GM19452 (cell line): ENCODE data around the gene CALML4.
"Not testable (repeated sequence)": the region's sequence is repeated elsewhere in the genome, so short reads cannot be mapped to it uniquely, and the experiment has no call there.

Experiments
- ATAC-seq: cut with Tn5 transposase; IDR thresholded peaks from one replicate; pipeline ENCODE4 v1.9.1; 2021; ENCODE audit not compliant: unreplicated experiment

The CALML4 gene

DNA sequence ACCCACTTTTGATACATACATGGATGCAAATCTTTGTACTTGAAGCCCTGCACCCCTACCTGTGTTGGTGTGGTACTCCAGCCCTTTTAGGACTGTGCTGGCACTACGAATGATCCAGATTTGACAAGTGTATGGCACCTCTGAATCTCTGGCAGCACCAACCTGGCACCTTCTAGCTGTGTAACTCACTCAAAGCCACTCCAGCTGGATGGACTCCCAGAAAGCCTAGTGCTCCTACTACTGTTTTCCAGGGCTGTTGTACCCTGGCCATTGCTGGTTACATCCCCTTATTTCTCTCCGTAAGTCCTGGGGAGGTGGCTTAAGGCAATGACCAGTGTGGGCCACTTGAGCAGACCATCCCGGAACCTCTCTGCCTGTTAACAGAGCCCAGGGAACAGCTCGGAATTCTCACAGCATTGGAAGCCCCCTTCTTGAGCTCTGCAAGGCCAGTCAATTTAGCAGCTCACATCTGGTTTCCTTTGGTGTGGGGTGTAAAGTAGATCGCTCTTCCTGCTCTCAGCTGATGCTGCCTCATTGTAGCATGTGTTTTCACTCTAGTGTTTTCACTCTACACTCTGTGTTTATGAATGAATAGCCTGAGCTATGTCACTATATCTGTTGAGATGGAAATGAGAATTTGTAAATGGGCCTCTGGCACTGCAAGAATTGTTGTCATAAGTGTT, 12.2 kb downstream of the CALML4 start:
- no peak for ATAC-seq

DNA sequence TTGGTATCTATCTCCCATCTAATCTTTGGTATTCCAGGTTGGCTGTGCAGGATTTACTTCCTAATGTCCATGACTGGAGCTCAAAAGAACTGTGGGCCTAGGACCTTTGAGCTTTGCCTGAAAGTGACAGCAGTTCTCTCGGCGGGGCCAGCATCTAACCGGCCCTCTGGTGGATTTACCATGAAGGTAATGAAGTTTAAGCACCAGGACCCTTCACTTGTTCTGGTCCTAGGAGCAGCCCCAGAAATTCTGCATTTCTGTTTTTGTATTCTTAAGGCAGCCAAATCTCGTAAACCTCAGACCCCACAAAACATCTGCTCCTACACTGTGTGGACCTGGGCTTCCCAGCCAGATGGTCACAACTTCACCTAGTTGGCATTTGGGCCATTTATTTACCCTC, 13.0 kb downstream of the CALML4 start:
- ATAC-seq: no peak

DNA sequence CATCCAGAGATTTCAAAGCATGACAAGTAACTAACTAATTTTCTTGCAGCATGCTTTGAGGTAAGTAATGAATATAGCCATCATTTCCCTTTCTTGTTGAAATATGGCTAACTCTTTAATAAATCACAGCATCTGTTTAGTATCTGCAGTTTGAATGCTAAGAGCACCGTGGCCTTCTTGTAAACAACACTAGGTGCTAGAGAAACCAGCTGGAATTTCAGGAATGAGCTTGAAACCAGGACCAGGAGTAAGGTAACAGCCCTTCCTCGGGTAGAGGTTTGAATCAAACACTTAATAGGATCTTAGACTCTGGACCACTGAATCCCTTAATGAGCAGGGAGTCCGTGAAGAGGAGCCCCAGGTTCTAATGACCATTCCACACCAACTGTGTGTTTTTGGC, 13.6 kb downstream of the CALML4 start:
- ATAC-seq: no peak

DNA sequence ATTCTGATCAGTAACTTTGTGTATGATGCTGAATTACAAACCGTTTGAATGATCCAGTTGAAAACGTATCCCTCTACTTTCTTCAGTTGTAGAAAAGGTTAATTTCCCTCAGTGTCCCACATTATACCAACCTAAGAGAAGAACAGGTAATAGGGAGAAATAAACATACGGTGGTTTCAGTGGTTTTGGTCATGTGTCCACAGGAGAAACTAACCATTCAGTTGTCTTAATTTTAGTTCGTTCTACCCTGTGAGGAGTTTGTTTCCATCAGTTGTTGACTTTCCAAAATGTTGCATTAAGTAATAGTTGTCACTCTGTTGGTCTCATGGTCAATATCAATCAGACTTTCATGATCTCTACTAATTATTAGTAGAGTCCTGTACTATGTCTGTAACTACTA, 15.1 kb downstream of the CALML4 start:
- ATAC-seq: no peak

DNA sequence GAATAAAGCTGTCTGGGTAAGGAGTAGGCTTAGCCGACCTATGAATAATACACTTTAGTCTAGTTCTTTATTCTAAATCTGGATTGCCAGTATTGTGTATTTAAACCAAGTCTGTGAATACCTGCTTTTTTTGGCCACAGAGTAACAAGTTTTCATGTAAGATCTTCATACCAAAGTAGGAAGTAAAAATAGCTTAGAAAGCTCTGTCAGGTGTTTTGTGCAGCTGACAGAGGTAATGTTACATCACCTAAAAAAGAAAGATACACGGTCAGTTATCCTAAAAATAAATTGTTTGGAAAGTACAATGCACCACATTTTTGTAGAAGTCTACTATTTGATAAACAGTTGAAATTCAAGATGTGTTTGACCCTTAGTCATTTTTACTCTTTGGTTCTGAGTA, 16.5 kb downstream of the CALML4 start:
- ATAC-seq: no peak

DNA sequence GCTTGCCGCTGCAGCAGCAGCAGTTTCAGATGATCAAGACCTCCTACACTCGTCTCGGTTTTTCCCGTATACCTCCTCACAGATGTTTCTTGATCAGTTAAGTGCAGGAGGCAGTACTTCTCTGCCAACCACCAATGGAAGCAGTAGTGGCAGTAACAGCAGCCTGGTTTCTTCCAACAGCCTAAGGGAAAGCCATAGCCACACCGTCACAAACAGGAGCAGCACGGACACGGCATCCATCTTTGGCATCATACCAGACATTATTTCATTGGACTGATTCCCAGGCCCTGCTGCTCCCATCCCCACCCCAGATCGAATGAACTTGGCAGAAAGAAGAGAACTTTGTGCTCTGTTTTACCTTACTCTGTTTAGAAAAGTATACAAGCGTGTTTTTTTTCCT, 17.6 kb downstream of the CALML4 start:
- ATAC-seq: no peak

DNA sequence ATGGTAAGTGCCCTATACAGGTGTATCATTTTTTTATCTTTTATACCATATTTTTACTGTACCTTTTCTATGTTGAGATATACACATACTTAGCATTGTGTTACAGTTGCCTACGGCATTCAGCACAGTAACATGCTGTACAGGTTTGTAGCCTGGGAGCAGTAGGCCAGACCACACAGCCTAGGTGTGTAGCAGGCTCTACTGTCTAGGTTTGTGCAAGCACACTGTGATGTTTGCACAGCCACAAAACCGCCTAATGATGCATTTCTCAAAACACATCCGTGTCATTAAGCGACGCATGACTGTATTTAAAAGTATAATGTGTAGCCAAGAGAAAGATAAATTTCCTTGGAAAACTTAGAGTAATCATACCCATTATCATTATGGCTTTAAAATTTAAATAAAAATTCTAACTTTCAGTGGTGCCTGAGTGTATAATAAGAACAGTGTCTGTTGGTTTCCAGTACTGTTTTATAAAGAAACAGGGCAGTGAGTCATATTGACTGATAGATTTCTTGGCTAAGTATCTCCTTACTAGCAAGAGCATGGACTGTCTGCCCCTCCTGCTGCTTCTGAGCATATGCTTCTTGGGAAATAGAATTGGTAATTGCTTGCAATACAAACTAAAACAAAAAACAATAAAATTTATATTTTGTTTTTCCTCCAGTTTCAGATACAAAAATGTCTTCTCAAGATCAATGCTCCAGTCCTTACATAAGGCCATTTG, 18.3 kb downstream of the CALML4 start:
- no peak for ATAC-seq

DNA sequence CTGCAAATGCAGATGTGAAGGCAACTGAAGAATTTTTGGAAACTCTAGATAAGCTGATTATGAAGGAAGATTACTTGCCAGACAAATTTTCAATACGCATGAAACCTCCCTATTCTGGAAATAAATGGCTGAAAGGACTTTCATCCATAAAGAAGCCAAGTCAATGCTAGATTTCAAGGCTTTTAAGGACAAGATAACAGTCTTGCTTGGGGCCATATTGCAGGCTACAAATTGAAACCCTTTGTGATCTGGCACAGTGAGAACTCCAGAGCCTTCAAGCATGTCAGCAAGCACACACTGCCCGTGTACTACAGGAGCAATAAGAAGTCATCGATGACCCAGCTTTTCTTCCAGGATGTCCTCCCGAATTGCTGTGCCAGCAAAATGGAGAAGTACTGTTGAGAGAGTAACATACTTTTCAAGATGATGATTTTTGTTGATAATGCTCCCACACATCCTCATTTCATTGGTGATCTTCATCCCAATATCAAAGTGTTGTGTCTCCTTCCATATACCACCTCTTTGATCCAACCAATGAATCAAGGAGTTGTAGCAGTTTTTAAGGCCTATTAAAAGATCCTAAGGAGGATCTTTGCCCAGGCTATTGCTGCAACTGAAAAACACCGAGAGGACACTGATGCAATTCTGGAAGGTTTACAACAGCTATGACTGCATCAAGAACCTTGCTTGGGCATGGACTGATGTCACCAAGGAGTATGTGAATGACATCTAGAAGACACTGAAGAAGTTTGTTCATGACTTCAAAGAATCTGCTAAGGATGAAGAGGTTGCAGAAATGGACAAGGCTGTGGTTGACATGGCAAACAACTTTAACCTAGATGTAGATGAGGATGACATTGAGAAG, 20.3 kb downstream of the CALML4 start:
- no peak for ATAC-seq

DNA sequence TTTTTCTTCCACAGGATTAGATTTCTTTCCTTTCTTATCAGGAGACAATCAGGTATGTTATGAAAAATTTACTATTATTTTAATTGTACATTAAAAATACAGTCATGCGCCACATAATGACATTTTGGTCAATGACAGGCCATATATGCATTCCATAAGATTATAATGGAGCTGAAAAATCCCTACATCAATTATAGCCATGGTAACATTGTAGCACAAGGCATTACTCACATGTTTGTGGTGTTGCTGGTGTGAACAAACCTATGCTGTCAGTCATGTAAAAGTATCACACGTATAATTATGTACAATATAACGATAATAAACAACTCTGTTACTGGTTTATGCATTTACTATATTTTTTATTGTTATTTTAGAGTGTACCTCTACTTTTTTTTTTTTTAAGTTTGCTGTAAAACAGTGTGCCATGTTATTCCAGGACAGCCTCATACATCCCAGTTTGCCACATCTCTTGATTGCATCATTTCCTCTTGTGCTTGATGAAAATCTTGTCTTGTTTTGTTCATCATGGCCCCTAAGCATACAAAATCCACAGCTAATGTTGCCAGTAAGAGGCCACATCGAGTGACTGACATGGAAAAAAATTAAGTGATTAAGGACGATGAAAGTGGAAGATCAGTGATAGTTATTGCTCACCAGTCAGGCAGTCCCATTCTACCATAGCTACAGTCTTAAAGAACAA, 21.4 kb downstream of the CALML4 start:
- no peak for ATAC-seq

DNA sequence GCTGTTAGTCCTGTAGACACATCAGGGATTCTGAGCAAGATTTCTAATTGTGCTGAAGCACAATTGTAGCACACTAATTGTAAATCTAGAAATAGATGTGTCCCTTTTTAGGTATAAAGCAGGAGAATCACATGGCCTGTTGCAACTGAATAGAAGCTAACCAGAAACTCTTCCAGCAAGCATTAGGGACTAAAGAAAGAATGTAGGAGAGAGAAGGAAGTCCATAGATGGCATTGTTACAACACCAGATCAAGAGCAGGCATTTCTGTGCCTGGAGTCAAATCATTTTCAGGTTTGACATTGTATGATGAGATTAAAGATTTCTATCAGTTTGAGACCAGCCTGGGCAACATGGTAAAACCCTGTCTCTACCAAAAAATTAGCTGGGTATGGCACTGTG, 27.4 kb downstream of the CALML4 start:
- no peak for ATAC-seq

DNA sequence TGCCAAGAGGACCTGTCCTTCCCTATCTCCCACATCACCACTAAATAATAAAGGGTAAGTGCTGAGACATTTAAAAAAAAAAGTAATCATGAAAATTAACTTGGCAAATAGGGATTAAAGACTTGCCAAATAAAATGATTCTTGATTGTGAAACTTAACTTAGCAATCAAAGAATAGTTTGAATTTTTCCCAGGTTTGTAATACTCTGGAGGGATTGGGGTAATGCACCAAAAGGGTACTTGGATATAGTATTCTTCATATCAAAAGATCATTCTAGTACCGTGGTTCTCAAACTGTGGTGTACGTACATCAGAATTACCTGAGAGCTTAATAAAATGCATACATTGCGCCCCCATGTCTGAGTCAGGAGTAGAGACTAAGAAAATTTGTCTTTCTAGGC, 28.5 kb downstream of the CALML4 start:
- no peak for ATAC-seq

DNA sequence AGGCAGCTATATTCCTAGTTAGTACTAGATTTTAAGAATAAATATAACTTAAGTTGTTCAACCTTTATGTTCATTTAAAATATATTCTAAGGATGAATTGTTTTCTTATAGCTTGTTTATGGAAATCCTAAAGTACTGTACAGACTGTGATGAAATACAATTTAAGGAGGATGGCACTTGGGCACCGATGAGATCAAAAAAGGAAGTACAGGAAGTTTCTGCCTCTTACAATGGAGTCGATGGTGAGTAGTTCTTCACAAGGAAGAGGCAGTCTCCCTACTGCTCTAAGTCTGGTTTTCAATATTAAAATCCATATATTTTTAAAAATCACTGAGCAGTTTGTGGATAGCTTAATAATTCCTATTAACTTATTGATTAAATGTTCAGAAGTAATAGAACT, 29.6 kb downstream of the CALML4 start:
- no peak for ATAC-seq

DNA sequence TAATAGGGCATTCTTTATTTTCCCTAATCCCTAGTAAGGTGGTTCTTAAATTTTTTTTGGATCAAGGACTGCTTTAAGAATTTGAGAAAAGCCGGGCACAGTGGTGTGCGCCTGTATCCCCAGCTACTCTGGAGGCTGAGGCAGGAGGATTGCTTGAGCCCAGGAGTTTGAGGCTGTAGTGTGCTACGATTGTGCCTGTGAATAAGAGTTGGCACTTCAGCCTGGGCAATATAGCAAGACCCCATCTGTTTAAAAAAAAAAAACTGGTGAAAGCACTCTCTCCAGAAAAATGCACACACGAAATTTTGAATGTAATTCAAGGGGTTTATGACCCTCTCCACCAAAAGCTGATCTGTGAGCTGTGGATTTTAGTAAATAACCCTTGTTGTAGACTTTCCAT, 32.0 kb downstream of the CALML4 start:
- ATAC-seq: no peak

DNA sequence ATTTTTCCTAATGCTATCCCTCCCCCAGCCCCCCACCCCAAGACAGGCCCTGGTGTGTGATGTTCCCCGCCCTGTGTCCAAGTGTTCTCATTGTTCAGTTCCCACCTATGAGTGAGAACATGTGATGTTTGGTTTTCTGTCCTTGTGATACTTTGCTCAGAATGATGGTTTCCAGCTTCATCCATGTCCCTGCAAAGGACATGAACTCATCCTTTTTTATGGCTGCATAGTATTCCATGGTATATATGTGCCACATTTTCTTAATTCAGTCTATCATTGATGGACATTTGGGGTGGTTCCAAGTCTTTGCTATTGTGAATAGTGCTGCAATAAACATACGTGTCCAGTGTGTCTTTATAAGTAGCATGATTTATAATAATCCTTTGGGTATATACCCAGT, 33.1 kb downstream of the CALML4 start:
- ATAC-seq: not testable (repeated sequence)

DNA sequence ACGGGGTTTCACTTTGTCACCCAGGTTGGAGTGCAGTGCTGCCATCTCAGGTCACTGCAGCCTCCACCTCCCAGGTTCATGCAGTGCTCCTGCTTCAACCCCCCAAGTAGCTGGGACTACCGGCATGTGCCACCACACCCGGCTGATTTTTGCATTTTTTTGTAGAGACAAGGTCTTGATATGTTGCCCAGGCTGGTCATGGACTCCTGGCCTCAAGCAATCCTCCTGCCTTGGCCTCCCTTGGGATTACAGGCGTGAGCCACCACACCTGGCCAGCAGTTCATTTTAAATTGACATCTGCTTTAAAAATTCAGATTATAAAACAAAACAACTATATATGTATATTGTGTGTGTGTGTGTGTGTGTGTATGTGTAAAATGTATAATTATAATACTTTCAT, 38.3 kb downstream of the CALML4 start:
- ATAC-seq: no peak

DNA sequence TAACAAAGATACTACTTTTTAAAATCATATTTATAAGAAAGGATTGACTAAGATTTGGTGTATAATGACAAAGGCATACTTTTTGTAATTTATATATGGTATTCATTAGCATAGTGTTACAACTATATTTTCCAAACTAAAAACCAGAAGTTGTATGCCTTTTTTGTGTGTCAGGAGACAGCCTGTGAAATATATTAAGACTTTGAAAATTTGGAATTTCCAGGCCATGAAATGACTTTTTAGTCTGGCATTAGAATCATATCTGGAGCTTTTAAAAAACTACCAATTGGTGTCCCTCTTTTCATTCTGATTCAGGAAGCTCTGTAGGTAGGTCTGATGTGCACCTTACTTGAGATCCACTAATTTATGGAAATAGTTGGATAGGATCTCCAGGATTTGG, 41.9 kb downstream of the CALML4 start:
- ATAC-seq: no peak

DNA sequence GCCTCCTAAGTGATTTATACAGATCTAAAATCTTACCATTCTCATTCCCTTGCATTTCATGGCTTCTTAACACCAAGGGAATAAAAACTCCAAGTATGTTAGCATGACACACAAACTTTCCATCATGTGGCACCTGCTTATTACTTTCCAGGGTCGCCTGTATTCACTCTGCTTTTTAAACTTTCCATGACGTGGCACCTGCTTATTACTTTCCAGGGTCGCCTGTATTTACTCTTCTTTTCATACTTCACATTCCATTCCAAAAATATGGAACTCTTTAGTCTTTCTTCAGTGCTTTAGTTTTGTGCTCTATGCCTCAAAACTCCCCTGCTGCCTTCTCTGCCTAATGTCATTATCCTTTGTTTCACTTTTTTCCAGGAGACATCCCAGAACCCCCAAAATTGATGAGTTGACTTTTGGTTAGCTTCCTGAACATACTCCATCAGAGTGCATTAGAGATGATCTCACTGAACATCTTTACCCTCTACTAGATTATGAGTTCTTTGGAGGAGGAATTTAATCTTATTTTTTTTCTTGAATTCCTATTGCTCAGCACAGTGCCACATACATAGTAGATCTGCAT, 47.0 kb downstream of the CALML4 start:
- no peak for ATAC-seq

DNA sequence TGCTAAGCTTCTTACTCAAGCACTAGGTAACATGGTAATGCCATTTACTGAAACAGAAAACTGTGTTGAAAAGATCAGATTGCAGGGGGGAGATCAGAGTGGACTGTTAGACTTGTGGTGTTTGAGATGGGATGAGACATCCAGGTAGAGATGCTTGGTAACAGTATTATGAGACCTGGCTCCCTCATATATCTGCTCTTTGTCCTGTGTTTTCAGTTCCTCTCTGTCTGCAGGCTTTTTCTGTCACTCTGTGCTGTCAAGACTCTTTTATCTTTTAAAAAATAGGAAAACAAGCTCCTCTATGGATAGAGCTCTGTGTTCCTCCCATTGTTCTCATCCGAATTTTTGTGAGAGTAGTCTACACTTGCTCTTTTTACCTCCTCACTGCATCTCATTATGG, 48.1 kb downstream of the CALML4 start:
- no peak for ATAC-seq

DNA sequence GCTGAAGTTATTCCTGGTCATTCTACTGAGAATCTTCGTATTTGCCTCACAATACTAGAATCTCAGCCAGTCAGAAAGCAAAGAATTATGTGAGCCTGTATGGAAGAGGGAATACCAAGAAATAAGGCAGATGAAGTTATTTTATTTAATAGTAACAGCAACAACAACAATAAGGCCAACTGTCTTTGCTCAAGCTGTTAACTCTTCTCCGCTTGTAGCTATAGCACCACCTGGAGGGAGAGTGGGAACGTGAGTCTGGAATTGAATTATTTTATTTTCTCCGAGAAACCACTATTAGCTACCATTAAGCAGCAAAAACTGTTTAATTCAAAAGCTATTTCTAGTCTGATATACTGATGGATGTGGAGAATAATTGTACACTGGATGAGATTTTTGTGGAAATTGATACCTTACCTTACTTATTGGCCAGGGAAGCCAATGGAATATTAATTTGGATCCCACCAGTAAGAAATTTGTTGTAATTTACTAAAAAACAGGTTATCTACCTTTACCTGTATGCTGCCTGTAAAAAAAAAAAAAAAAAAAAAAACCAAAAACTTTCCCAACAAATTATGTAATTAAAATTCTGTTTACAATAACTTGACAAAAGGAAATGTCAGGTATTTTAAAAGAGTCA, 50.1 kb downstream of the CALML4 start:
- no peak for ATAC-seq

DNA sequence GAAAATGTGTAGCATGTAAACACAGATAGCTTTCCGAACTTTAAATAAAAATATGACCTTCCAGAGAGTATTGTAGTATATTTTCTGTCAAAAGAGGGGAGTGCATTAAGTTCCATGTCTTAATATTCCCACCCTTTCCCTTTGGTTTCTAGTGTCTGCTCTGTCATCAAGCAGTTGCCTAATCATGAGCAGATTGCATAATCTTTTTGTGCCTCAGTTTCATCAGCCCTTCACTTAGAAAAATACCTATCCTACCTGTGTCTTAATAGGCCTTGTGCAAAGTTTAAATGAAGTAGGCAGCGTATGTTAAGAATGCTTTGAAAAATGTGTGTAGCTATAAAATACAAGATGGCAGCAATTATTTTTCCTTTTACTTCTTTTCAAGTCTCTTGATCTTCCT, 52.8 kb downstream of the CALML4 start:
- no peak for ATAC-seq

DNA sequence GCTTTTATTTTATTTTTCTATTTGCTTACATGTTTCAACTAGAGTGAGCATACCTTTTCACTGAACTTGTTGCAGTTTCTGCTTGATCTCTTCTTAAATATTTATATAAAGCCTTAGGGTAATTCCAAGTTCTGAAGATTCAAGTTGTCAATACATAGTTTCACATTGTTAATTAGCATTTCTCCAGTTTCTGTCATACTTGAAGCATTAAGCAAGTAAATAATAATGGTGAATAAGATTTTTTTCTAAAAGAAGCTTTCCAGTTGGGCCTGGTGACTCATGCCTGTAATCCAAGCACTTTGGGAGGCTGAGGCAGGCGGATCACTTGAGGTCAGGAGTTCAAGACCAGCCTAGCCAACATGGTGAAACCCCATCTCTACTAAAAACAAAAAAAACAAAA, 53.9 kb downstream of the CALML4 start:
- ATAC-seq: no peak
